Gastrocnemius medialis (tissue), 4 donors: ENCODE data around the gene MYRF. TPM values are rescaled to one million over a fixed set of nuclear protein-coding genes. Genes with fewer than 3 reads are reported as not detected.

Experiments
- ATAC-seq, 2 donors: fragments of 150-250 bp; one replicate each; pipeline ENCODE4 v1.9.1; 2016
- DNase-seq, 2 donors: peaks; one replicate each; pipeline ENCODE4 v3.0.0-alpha.2; 2019
- H3K27ac ChIP-seq, 4 donors: fragments of 200-600 bp; sonication (generic); 1 replicate in 1 of 4; 2 replicates in 3 of 4; pipeline ENCODE4 v1.5.1; 2016 to 2018; ENCODE audit warnings: mild to moderate bottlenecking in 2 of 4, moderate library complexity in 1 of 4
- H3K27me3 ChIP-seq, 3 donors: fragments of 200-600 bp; sonication (generic) in 2 of 3; 1 replicate in 1 of 3; 2 replicates in 2 of 3; pipeline versions ENCODE4 v1.5.1 to v1.6.0; 2016 to 2019; ENCODE audit warnings: mild to moderate bottlenecking in 1 of 3, moderate library complexity in 1 of 3
- H3K36me3 ChIP-seq, 2 donors: fragments of 200-600 bp; sonication (generic) in 1 of 2; one replicate each; pipeline ENCODE4 v1.5.1; 2017 to 2018
- H3K4me1 ChIP-seq, 2 donors: fragments of 200-600 bp; sonication (generic) in 1 of 2; one replicate each; pipeline ENCODE4 v1.5.1; 2016 to 2017; ENCODE audit warnings: mild to moderate bottlenecking in 2 of 2
- H3K4me3 ChIP-seq, 4 donors: fragments of 200-600 bp; sonication (generic) in 3 of 4; 1 replicate in 1 of 4; 2 replicates in 3 of 4; pipeline ENCODE4 v1.5.1; 2016 to 2019; ENCODE audit warnings: mild to moderate bottlenecking in 2 of 4
- H3K9me3 ChIP-seq, 3 donors: fragments of 200-600 bp; sonication (generic) in 2 of 3; 1 replicate in 1 of 3; 2 replicates in 2 of 3; pipeline ENCODE4 v1.5.1; 2016 to 2019
- CTCF ChIP-seq, 5 experiments: fragments of 450-650 bp in 3 of 5; fragments of 200-600 bp in 2 of 5; sonication (generic) in 2 of 5; IDR thresholded peaks in 4 of 5; conservative IDR thresholded peaks in 1 of 5; 1 replicate in 4 of 5; 2 replicates in 1 of 5; pipeline ENCODE4 v1.5.1; 2016 to 2019; ENCODE audit warnings: antibody characterized with exemption in 5 of 5, mild to moderate bottlenecking in 3 of 5, moderate library complexity in 3 of 5
- POLR2A ChIP-seq, 2 donors: fragments of 450-650 bp; IDR thresholded peaks; one replicate each; pipeline ENCODE4 v1.6.1; 2017; ENCODE audit warnings: antibody characterized with exemption in 2 of 2, mild to moderate bottlenecking in 2 of 2, moderate library complexity in 2 of 2
- in situ Hi-C, 4 donors: fragments of 200-750 bp; cut with MboI; loops; one replicate each; pipeline versions ENCODE4 v1.15.0 to v1.8.0; 2017; ENCODE audit warnings: low sequenced_read_pairs in 4 of 4
- intact Hi-C: fragments of 100-400 bp; cut with DNase I; formaldehyde crosslinking; loops from one replicate; pipeline ENCODE4 v1.15.1; 2023; ENCODE audit warnings: low total_unique reads
- total RNA-seq, 4 donors: library from RNA; depleted of rRNA; stranded (reverse); fragments of >200 nt; gene quantifications; one replicate each; pipeline versions ENCODE4 v1.1.0 to v1.2.3, GENCODE V29; 2016

The MYRF gene
- total RNA-seq, 4 donors from 2014 or later, result 0.07 TPM; not detected in 3

- no peaks in the 10 kb centered on the region for H3K36me3 ChIP-seq
- DNase-seq (no peak), ATAC-seq (no peak)
- no peaks in the 10 kb centered on the region for H3K4me1 ChIP-seq
- in situ Hi-C loops, result no loop called here
- H3K4me3 ChIP-seq, result no peak overlapping the region
- no peak overlapping the region for H3K27ac ChIP-seq
- no peaks in the 10 kb centered on the region for H3K9me3 ChIP-seq
- TF ChIP-seq POLR2A (IDR thresholded peaks at IDR 0.05), result no peak
- TF ChIP-seq CTCF (IDR thresholded peaks at IDR 0.05 in 4 of 5, conservative IDR thresholded peaks at IDR 0.05 in 1 of 5), result no peak
- H3K27me3 ChIP-seq, result peaks cover 5 to 11% (median 9%) of the 10 kb centered on the region in 3 donors
- intact Hi-C loops, result no loop called here
Measured at GRCh38 chr11:61754534-61755482, 2.4 kb downstream of the MYRF start.

GRCh38 chr11:61756147-61756451, 3.7 kb downstream of the MYRF start:
- DNase-seq (no peak), ATAC-seq (no peak)
- Histone ChIP-seq H3K36me3 (no peaks in the 10 kb centered on the region), H3K4me3 (no peak overlapping the region), H3K9me3 (no peaks in the 10 kb centered on the region), H3K4me1 (no peaks in the 10 kb centered on the region), H3K27me3 (peaks cover 5 to 12% (median 9%) of the 10 kb centered on the region in 3 donors), H3K27ac (no peak overlapping the region)
- TF ChIP-seq POLR2A (IDR thresholded peaks at IDR 0.05) (no peak), CTCF (IDR thresholded peaks at IDR 0.05 in 4 of 5, conservative IDR thresholded peaks at IDR 0.05 in 1 of 5) (no peak)
- intact Hi-C loops (no loop called here), in situ Hi-C loops (no loop called here)

DNA sequence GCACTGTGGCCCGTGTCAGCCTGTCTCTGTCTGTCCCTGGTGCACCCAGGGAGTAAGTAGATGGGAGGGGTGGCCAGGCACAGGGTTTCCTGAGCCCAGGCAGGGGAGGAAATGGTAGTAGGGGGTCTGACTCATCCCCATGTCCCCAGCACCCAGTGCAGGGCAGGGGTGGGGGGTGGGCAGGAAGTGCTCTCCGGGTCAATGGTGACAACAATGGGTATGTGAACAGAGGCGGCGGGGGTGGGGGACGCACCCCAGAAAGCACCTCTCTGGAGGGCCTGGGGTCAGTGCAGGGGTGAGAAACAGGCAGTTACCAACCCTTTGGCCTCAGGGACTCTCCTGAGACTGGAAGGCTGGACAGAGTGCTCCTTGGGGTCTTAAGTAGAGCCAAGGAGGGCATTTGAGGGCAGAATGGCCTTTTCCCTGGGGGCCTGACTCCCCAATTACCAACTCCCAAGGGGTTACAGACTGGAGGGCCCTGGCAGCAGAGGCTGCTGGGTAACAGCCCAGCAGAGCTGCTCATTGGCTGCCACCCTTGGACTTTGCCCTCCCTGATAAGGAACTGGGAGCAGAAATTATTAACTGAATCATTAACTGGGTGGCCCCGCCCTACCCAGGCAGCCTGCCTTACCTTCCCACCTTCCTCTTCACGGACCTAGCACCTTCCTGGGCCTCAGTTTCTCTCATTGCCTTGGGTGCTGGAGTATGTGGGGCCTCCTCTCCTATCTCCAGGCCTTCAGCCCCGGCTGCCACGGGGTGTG, 4.2 kb downstream of the MYRF start:
- H3K27me3 ChIP-seq, result peaks cover 5 to 15% (median 9%) of the 10 kb centered on the region in 3 donors
- no peak overlapping the region for H3K27ac ChIP-seq
- ATAC-seq (no peak), DNase-seq (no peak)
- in situ Hi-C loops, result no loop called here
- H3K4me3 ChIP-seq, result no peak overlapping the region
- no peaks in the 10 kb centered on the region for H3K9me3 ChIP-seq
- no peaks in the 10 kb centered on the region for H3K4me1 ChIP-seq
- intact Hi-C loops, result no loop called here
- TF ChIP-seq POLR2A (IDR thresholded peaks at IDR 0.05) (no peak), CTCF (IDR thresholded peaks at IDR 0.05 in 4 of 5, conservative IDR thresholded peaks at IDR 0.05 in 1 of 5) (no peak)
- H3K36me3 ChIP-seq, result no peaks in the 10 kb centered on the region

DNA sequence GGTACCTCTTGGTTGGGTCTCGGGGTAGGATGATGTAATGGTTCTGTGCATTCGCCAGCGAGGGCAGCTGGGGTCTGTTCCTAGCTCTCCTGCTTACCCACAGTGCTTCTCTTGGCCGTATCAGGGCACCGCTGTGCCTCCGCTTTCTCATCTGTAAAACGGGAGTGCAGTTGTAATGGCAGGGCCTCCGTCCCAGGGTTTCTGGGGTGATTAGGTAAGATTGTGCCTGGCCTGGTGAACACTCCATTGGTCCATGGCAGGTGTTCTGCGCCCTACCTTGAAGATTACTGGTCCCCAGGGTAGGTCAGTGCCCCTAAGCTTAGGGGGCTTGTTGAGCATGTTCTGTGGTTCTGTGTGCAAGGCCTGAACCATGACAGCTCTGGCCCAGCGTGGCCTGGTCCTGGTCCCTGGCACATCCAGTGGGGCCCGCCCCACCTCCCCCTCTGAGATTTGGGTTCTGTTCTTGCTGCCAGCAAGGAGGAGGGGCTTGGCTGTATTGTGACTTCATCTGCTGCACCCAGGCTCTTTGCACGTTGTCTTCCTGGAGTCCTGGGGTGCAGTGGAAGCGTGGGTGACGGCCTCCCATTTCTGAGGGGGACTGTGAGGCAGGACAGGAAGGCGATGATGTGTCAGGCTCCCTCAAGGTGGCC, 4.9 kb downstream of the MYRF start:
- Histone ChIP-seq H3K9me3 (no peaks in the 10 kb centered on the region), H3K27ac (no peak overlapping the region), H3K27me3 (peaks cover 3 to 9% (median 8%) of the 10 kb centered on the region in 3 donors), H3K4me3 (no peak overlapping the region), H3K4me1 (no peaks in the 10 kb centered on the region), H3K36me3 (no peaks in the 10 kb centered on the region)
- no peak for ATAC-seq
- in situ Hi-C loops, result no loop called here
- intact Hi-C loops, result no loop called here
- TF ChIP-seq CTCF (IDR thresholded peaks at IDR 0.05 in 4 of 5, conservative IDR thresholded peaks at IDR 0.05 in 1 of 5), result no peak
- TF ChIP-seq POLR2A (IDR thresholded peaks at IDR 0.05), result no peak
- no peak for DNase-seq
